ENCODE results near the gene BATF3.

GRCh38 chr1:212689196-212689725 lies 10.4 kb downstream of the BATF3 start:
- TF ChIP-seq CTCF (IDR thresholded peaks at IDR 0.05), result no peak
- TF ChIP-seq POLR2A (IDR thresholded peaks at IDR 0.05), result no peak
